Neuron (in vitro differentiated cells): ENCODE data around the gene ADGRG2.

ENCODE experiments used
- H2AFZ ChIP-seq: one replicate; pipeline ENCODE4 v1.6.1; 2013; ENCODE audit warnings: low read depth, mild to moderate bottlenecking, inconsistent platforms, low read length, moderate library complexity
- H3K27me3 ChIP-seq: one replicate; pipeline ENCODE4 v1.6.1; 2013; ENCODE audit warnings: low read length; ENCODE audit not compliant: insufficient read depth
- H3K36me3 ChIP-seq: one replicate; pipeline ENCODE4 v1.6.1; 2013; ENCODE audit warnings: low read length; ENCODE audit not compliant: insufficient read depth
- H3K4me1 ChIP-seq: one replicate; pipeline ENCODE4 v1.6.1; 2013; ENCODE audit warnings: low read length; ENCODE audit not compliant: insufficient read depth
- H3K4me3 ChIP-seq: 2 replicates; pipeline ENCODE4 v1.5.1; 2013; ENCODE audit warnings: mild to moderate bottlenecking, low read length, moderate library complexity
- H3K9me3 ChIP-seq: one replicate; pipeline ENCODE4 v1.6.1; 2013; ENCODE audit warnings: low read length

ADGRG2 gene

GRCh38 chrX:19121898-19122640 is at the start of gene ADGRG2:
ADGRG2 (minus strand) TSS chrX:19122468; CDS start chrX:19068834, 53,634 bp downstream.
- Histone ChIP-seq H3K4me1 (no peaks in the 10 kb centered on the region), H3K36me3 (no peaks in the 10 kb centered on the region), H3K27me3 (peaks cover 56% of the 10 kb centered on the region), H2AFZ (no peak within 1 kb of the TSS), H3K4me3 (peak within 1 kb of the TSS; percentile 23), H3K9me3 (no peaks in the 10 kb centered on the region)

DNA sequence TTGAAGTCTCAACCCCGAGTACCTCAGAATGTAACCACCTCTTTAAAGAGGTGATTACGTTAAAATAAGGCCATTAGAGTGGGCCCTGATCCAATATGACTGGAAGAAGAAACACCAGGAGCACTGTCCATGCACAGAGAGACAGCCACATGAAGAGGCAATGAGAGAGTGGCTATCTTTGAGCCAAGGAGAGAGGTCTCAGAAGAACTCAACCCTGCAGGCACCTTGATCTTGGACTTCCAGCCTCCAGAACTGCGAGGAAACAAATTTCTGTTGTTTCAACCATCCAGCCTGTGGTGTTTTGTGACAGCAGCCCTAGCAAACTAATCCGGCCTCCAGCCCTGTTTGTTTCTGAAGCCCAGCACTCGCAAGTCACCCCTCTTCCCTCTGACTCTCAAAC is 46.3 kb upstream of the ADGRG2 start:
- Histone ChIP-seq H3K27me3 (peaks cover 4% of the 10 kb centered on the region), H3K4me1 (no peaks in the 10 kb centered on the region), H2AFZ (no peak overlapping the region), H3K9me3 (no peaks in the 10 kb centered on the region), H3K4me3 (no peak overlapping the region), H3K36me3 (no peaks in the 10 kb centered on the region)

DNA sequence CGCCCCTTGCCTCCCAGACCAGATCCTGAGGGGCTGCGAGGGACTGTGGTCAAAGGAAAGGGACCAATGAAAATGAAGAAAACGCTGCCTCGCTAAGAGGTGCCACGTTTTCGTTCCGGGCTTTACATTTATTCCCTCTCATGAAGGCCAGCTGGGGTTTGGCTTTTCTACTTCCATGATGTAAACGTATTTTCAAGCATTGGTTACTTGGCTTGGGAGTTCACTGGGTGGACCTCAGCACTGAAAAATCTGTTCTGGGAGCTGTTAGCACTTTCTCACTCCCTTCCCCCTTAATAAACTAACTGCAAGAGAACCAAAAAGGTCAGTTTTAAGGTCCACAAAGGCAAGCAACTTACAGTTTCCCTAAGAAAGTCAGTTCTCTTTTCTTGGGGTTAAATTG is 40.6 kb upstream of the ADGRG2 start:
- H2AFZ ChIP-seq: no peak overlapping the region

DNA sequence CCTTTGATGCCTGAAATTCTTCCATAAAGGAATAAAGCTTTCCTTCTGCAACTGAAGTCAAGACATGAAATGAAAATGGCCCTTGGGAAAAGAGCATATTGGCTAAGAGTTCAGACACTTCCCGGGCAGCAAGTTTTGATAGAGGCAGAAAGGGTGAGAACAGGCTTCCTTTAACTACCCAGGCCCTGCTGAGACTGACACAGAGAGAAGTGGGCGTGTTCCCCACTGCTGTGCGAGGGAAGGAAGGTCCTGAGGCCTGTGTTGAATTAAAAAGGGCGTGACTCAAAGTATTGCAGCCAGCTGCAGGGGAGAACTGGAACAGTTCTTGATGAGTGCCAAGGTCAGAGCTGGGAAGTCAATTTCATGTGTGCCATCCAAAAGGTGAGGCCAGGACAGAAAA is 33.9 kb upstream of the ADGRG2 start:
- Histone ChIP-seq H2AFZ (no peak overlapping the region), H3K27me3 (no peaks in the 10 kb centered on the region), H3K4me3 (no peak overlapping the region), H3K4me1 (no peaks in the 10 kb centered on the region), H3K36me3 (no peaks in the 10 kb centered on the region), H3K9me3 (no peaks in the 10 kb centered on the region)

More for the DNA sequence above, 40.6 kb upstream of the ADGRG2 start:
- peaks cover 2% of the 10 kb centered on the region for H3K27me3 ChIP-seq
- H3K36me3 ChIP-seq: no peaks in the 10 kb centered on the region
- no peaks in the 10 kb centered on the region for H3K9me3 ChIP-seq
- no peak overlapping the region for H3K4me3 ChIP-seq
- H3K4me1 ChIP-seq: no peaks in the 10 kb centered on the region

- Histone ChIP-seq H3K9me3 (no peaks in the 10 kb centered on the region), H3K4me1 (no peaks in the 10 kb centered on the region), H3K27me3 (no peaks in the 10 kb centered on the region), H3K36me3 (no peaks in the 10 kb centered on the region), H2AFZ (no peak overlapping the region), H3K4me3 (no peak overlapping the region)
These were observed 30.5 kb upstream of the ADGRG2 start for GRCh38 chrX:19152762-19153161.

GRCh38 chrX:19137067-19137466 is 14.8 kb upstream of the ADGRG2 start:
- Histone ChIP-seq H3K27me3 (no peaks in the 10 kb centered on the region), H3K36me3 (no peaks in the 10 kb centered on the region), H3K4me3 (no peak overlapping the region), H3K4me1 (no peaks in the 10 kb centered on the region), H3K9me3 (no peaks in the 10 kb centered on the region), H2AFZ (no peak overlapping the region)

DNA sequence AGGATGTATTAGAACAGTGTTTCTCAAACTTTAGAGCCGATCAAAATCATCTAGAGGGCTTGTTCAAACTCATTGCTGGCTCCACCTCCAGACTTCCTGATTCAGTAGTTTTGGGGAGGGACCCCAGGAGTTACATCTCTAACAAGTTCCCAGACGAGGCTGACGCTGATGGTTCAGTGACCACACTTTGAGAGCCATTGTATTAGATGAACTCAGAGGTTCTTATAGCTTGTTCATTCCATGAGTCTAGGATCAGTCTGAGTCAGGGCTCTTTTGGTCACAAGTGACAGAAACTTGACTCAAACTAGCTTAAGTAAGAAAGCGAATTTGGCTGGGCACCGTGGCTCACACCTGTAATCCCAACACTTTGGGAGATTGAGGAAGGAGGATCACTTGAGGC is 11.5 kb upstream of the ADGRG2 start:
- H3K27me3 ChIP-seq: no peaks in the 10 kb centered on the region
- H3K4me3 ChIP-seq: no peak overlapping the region
- no peaks in the 10 kb centered on the region for H3K36me3 ChIP-seq
- H3K4me1 ChIP-seq: no peaks in the 10 kb centered on the region
- H2AFZ ChIP-seq: no peak overlapping the region
- no peaks in the 10 kb centered on the region for H3K9me3 ChIP-seq

GRCh38 chrX:19133231-19133630 is 11.0 kb upstream of the ADGRG2 start:
- no peak overlapping the region for H3K4me3 ChIP-seq
- no peaks in the 10 kb centered on the region for H3K27me3 ChIP-seq
- H3K4me1 ChIP-seq: no peaks in the 10 kb centered on the region
- H3K9me3 ChIP-seq: no peaks in the 10 kb centered on the region
- H3K36me3 ChIP-seq: no peaks in the 10 kb centered on the region
- no peak overlapping the region for H2AFZ ChIP-seq

GRCh38 chrX:19130628-19131027 is 8.4 kb upstream of the ADGRG2 start:
- Histone ChIP-seq H3K9me3 (no peaks in the 10 kb centered on the region), H3K4me1 (no peaks in the 10 kb centered on the region), H3K36me3 (no peaks in the 10 kb centered on the region), H2AFZ (no peak overlapping the region), H3K4me3 (no peak overlapping the region), H3K27me3 (no peaks in the 10 kb centered on the region)

- Histone ChIP-seq H3K9me3 (no peaks in the 10 kb centered on the region), H2AFZ (no peak overlapping the region), H3K36me3 (no peaks in the 10 kb centered on the region)
These were observed 7.4 kb upstream of the ADGRG2 start for GRCh38 chrX:19129694-19130093.

GRCh38 chrX:19127649-19128168 is 5.4 kb upstream of the ADGRG2 start:
- H3K9me3 ChIP-seq: no peaks in the 10 kb centered on the region
- H3K27me3 ChIP-seq: peaks cover 24% of the 10 kb centered on the region
- H3K4me3 ChIP-seq: no peak overlapping the region
- no peaks in the 10 kb centered on the region for H3K4me1 ChIP-seq
- H2AFZ ChIP-seq: no peak overlapping the region
- no peaks in the 10 kb centered on the region for H3K36me3 ChIP-seq

More at GRCh38 chrX:19129694-19130093, 7.4 kb upstream of the ADGRG2 start:
- H3K4me3 ChIP-seq: no peak overlapping the region
- peaks cover 4% of the 10 kb centered on the region for H3K27me3 ChIP-seq
- H3K4me1 ChIP-seq: no peaks in the 10 kb centered on the region

DNA sequence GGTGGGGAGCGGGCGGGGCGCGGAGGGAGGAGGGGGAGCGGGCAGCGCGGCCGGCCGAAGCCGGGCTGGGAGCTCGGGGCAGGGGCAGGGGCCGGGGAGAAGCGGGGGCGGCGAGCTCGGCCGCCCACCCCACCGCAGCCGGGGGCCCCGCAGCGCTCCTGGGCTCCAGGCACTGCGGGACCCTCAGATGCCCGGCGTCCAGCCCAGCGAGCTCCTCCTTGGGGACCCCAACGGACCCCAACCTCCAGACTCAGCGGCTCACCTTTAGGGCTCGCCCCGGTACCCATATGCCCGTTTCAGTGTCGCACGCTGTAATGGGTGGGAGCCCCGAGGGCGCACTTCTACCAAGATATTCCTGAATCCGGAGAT is 357 bp upstream of the ADGRG2 start:
- no peak overlapping the region for H2AFZ ChIP-seq
- H3K4me3 ChIP-seq: no peak overlapping the region
- H3K36me3 ChIP-seq: no peaks in the 10 kb centered on the region
- H3K27me3 ChIP-seq: peaks cover 56% of the 10 kb centered on the region
- H3K4me1 ChIP-seq: no peaks in the 10 kb centered on the region
- no peaks in the 10 kb centered on the region for H3K9me3 ChIP-seq

DNA sequence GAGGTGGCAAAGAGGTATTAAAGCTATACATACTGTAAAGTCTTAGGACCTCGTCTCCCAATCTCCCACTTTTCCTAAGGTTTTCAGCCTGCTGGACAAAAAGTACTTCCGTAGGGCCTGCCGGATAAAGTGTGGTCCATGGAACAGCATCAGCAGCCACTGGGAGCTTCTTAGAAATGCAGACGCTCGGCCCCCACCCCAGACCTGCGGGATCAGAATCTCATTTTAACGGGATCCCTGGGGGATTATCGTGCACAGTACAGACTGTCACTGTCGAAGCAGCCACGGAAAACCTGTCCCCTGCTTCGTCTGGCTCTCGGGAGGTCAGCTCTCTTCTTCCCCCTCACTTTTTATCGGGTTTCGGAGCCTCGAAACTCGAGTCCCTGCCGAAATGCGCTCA is 802 bp downstream of the ADGRG2 start:
- Histone ChIP-seq H3K4me1 (no peaks in the 10 kb centered on the region), H2AFZ (no peak overlapping the region), H3K9me3 (no peaks in the 10 kb centered on the region), H3K4me3 (no peak overlapping the region), H3K27me3 (peaks cover 56% of the 10 kb centered on the region), H3K36me3 (no peaks in the 10 kb centered on the region)

- H3K36me3 ChIP-seq: no peaks in the 10 kb centered on the region
These were observed 11.6 kb downstream of the ADGRG2 start for GRCh38 chrX:19110642-19111041.

More at GRCh38 chrX:19110642-19111041, 11.6 kb downstream of the ADGRG2 start:
- Histone ChIP-seq H3K9me3 (no peaks in the 10 kb centered on the region), H3K4me1 (no peaks in the 10 kb centered on the region), H2AFZ (no peak overlapping the region), H3K4me3 (no peak overlapping the region), H3K27me3 (no peaks in the 10 kb centered on the region)
